HG03469 (cell line): ENCODE results near the gene DNAH12.
"Not testable (repeated sequence)": the region's sequence is repeated elsewhere in the genome, so short reads cannot be mapped to it uniquely, and the experiment has no call there.

Source experiments
- ATAC-seq: cut with Tn5 transposase; IDR thresholded peaks from one replicate; pipeline ENCODE4 v1.9.1; 2021; ENCODE audit warnings: mild to moderate bottlenecking, moderate library complexity, moderate number of reproducible peaks; ENCODE audit not compliant: unreplicated experiment

DNAH12 gene

GRCh38 chr3:57530071-57530608 lies 14.0 kb downstream of the DNAH12 start:
- ATAC-seq: no peak

DNA sequence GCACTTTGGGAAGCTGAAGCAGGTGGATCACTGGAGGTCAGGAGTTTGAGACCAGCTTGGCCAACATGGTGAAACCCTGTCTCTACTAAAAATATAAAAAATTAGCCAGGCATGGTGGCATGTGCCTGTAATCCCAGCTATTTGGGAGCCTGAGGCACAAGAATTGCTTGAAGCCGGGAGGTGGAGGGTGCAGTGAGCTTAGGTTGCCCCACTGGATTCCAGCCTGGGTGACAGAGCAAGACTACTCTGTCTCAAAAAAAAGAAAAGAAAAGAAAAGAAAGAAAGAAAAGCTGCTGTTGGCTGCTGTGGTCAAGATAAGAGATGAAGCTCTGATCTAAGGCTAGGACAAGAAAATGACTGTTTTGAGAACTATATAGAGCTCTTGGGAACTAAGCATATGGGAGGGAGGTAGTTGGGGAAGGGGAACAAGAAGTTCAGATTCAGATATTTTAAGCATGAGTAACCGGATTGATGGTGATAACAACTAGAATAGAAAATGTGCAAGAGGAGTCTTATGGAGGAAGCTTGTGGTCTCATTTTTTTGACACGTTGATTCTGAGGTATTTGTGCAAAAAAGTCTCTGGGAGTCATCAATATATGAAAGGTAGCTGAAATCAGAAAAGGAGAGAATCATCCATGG lies 25.7 kb downstream of the DNAH12 start:
- ATAC-seq: no peak

DNA sequence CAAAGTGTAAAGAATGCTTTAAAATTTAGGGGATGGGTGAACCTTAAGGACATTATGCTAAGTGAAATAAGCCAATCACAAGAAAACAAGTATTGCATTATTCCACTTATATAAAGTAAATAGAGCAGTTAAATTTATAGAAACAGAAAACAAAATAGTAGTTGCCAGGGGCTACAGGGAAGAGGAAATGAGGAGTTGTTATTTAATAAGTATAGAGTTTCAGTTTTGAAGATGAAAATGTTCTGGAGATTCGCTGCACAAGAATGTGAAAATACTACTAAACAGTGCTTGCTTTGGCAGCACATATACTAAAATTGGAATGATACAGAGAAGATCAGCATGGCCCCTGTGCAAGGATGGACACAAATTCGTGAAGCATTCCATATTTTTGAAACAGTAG lies 32.0 kb downstream of the DNAH12 start:
- no peak for ATAC-seq

GRCh38 chr3:57505901-57506300 lies 38.2 kb downstream of the DNAH12 start:
- no peak for ATAC-seq

DNA sequence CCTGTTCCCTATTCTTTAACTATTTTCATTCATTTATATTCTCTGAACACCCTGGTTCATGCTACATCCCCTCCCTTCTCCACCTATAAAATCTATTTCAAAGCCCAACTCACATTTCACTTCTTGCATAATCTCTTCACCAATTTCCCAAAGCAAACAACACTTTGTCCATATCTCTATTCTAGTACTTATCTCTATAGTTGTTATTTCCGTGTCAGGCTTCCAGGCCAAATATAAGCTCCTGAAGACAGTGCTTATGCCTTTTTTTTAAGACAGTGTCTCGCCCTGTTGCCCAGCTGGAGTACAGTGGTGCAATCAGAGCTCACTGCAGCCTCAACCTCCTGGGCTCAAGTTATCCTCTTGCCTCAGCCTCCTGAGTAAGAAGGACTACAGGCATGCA lies 43.6 kb downstream of the DNAH12 start:
- ATAC-seq: no peak

DNA sequence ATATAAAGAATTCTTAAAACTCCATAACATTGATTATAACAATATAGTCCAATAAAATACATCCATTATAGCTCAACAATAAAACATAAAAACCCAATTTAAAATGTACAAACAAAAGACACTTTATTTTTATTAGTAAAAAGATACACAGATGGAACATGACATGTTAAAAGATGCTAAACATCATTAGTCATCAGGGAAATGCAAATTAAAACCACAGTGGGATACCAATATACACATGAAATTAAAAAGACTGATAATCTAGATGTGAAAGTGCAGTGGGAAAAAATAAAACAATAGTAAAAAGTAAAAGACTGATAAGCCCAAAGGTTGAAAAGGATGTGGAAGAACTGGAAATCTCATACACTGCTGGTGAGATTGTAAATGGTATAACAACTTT lies 46.2 kb downstream of the DNAH12 start:
- no peak for ATAC-seq

- ATAC-seq: no peak
Observed at GRCh38 chr3:57484563-57484962, 59.6 kb downstream of the DNAH12 start.

- not testable (repeated sequence) for ATAC-seq
Observed at GRCh38 chr3:57477193-57477592, 67.0 kb downstream of the DNAH12 start.

DNA sequence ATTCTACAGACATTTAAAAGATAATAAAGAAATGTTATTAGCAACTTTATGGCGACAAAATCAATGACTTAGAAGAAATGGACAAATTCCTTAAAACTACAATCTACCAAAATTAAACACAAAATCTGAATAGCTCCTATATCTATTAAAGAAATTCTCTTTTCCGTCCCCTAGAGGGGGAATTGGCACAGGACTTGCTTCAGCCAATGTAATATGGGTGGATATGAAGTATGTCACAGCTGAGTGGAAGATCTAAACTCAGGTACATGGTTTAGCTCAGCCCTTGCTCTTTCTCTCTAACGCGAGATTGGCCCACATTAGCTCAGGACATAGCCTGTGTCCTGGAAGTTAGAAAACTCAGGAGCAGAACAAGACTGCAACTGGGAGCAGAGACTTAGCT lies 79.3 kb downstream of the DNAH12 start:
- ATAC-seq: no peak

DNA sequence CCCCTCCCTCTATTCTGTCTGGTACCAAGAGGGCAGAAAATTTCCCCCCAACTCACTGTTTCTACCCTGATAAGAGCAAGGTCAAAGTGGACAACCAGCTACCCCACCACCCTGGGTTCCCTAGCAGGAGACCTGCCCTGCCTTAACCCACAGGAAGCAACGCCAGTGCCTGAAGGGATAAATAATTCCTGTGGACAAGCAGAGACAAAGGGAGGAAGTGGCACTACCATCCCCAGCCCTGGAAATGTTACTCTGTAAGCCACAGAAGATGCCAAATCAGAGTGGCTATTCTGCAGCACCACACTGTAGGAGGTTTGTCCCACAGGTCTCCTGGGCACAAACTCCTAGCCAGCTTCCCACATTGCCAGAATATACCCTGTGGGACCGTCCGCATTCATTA lies 80.1 kb downstream of the DNAH12 start:
- no peak for ATAC-seq

- ATAC-seq: no peak
Observed at GRCh38 chr3:57451150-57451846, 92.8 kb downstream of the DNAH12 start.

- not testable (repeated sequence) for ATAC-seq
Observed at GRCh38 chr3:57449276-57449847, 94.8 kb downstream of the DNAH12 start.

GRCh38 chr3:57448489-57448888 lies 95.7 kb downstream of the DNAH12 start:
- not testable (repeated sequence) for ATAC-seq

DNA sequence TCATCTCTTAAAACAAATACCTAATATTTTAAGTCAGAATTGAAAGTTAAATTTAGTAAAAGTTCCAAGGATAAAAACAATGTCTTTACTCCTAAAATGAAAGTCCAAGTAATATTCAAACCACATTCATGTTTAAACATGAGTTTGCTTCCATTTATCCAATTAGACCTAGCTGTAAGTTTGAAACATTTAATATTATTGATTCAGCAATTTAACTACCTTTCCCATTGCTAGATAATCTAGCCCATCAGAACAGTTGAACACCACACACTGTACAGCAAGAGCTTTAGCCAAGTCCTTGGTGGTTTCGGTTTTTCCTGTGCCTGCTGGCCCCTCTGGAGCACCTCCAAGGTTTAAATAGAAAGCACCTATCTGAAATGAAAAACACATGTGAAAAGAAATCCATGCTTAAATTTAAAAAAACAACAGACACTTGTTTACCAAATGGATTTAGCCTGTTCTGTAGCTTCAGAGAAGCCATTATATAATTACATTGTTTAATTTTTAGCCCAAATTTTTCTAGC lies 97.8 kb downstream of the DNAH12 start:
- no peak for ATAC-seq

DNA sequence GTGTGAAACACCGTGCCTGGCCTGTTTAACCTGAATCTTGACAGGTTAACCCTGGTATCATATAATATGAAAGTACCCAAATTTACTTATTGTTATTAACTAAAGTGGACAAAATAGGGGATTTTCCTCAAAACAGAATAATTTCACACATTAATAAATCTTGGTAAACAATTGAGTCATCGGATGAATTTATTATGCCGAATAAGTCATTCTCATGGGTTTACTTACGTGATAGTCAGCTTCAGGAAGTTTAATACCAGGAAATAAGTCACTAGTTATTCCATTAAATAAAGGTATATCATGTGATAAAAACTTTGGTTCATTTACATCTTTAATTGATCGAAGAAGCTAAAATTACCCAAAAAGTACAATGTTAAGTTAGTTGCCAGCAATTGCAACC lies 99.7 kb downstream of the DNAH12 start:
- no peak for ATAC-seq

- ATAC-seq: not testable (repeated sequence)
Observed at GRCh38 chr3:57440144-57440543, 104.0 kb downstream of the DNAH12 start.

DNA sequence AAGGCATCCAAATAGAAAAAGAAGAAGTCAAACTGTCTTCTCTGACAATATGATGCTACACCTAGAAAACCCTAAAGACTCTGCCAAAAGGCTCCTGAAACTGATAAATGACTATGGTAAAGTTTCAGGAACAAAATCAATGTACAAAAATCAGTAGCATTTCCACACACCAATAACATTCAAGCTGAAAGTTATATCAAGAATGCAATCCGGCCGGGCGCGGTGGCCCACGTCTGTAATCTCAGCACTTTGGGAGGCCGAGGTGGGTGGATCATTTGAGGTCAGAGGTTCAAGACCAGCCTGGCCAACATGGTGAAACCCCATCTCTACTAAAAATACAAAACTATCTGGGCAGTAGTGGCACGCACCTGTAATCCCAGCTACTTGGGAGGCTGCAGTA lies 105.7 kb downstream of the DNAH12 start:
- not testable (repeated sequence) for ATAC-seq

DNA sequence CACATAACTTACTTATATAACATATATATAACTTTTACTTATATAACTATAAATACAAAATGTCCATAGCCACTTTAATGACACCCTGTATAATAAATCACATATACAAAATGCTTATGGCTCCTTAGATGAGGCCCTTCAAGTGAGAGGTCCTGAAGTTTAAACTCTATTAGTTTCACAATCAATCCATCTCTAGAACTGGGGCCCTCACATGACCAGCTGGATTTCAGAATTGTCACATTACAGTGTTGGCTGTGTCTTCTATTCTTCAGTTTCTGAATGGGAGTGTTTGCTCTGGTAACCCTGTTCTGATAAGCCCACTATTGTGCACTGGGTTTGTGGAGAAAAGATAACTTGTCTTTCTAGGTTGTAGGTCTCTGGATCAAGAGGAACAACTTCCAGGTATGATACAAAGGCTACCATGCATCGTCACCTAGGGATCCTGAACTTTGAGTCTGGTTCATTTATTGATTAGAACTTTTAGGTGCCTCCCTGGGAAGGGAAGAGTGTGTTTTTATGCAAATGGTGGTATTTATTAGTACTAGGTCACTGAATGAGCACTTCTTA lies 107.9 kb downstream of the DNAH12 start:
- ATAC-seq: no peak

- ATAC-seq: no peak
Observed at GRCh38 chr3:57434041-57434440, 110.1 kb downstream of the DNAH12 start.

DNA sequence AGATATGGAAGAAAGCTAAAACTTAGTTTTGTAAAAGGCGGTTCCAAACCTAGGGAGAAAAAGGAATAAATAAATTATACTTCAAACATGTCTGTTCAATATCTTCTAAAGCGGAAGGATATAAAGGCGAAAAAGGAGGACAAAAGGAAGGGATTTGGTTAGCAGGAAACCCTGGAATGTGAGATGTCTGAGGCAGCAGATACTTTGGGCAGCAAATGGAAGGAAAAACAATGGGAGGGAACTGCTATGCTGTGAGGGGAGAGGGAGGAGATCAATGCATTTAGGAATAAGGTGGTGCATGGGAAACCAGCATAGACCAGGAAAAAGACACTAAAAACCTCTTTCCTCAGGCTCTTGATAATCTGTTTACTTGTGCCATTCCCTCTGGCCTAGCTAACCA lies 120.8 kb downstream of the DNAH12 start:
- ATAC-seq: no peak

- ATAC-seq: no peak
Observed at GRCh38 chr3:57421336-57421735, 122.8 kb downstream of the DNAH12 start.
